Effector memory CD8-positive, alpha-beta T cell (primary cell): ENCODE measurements around the gene AOAH.
A peak's percentile ranks its signal among the peaks of the same experiment; 100 is the strongest.
"Not testable (repeated sequence)": the region's sequence is repeated elsewhere in the genome, so short reads cannot be mapped to it uniquely, and the experiment has no call there.

Experiments used
- ATAC-seq: fragments of 150-1000 bp; cut with Tn5 transposase; replicated peaks from 2 replicates; pipeline ENCODE4 v1.10.0; 2021; ENCODE audit warnings: mild to moderate bottlenecking, moderate library complexity
- DNase-seq, 3 experiments: peaks; one replicate each; pipeline ENCODE4 v3.0.0; 2021
- H3K27ac Mint-ChIP-seq, 2 donors: one replicate each; pipeline ENCODE4 v1.8.0; 2022; ENCODE audit warnings: mild to moderate bottlenecking in 2 of 2, mixed read lengths in 2 of 2, moderate library complexity in 2 of 2
- H3K27me3 Mint-ChIP-seq, 2 donors: one replicate each; pipeline ENCODE4 v1.8.0; 2022; ENCODE audit warnings: mixed read lengths in 2 of 2
- H3K36me3 Mint-ChIP-seq: one replicate; pipeline ENCODE4 v1.8.0; 2022; ENCODE audit warnings: mild to moderate bottlenecking, moderate library complexity, mixed read lengths; ENCODE audit not compliant: insufficient read depth
- H3K4me1 Mint-ChIP-seq, 2 donors: one replicate each; pipeline ENCODE4 v1.8.0; 2022; ENCODE audit warnings: low read depth in 2 of 2, mixed read lengths in 2 of 2
- H3K4me3 Mint-ChIP-seq, 2 donors: one replicate each; pipeline ENCODE4 v1.8.0; 2022; ENCODE audit warnings: mild to moderate bottlenecking in 2 of 2, mixed read lengths in 2 of 2, moderate library complexity in 2 of 2
- H3K9me3 Mint-ChIP-seq, 2 donors: one replicate each; pipeline ENCODE4 v1.8.0; 2022; ENCODE audit warnings: mixed read lengths in 2 of 2

AOAH gene

GRCh38 chr7:36657036-36657660, 67.1 kb downstream of the AOAH start:
- Mint-ChIP-seq H3K4me1 (peaks cover 23 to 82% of the 10 kb centered on the region in 2 donors), H3K9me3 (no peaks in the 10 kb centered on the region), H3K36me3 (peaks cover 12% of the 10 kb centered on the region), H3K27ac (peak overlapping the region; percentile 82 to 89), H3K4me3 (peak overlapping the region; percentile 7 to 65), H3K27me3 (no peaks in the 10 kb centered on the region)
- ATAC-seq (peak; percentile 55), DNase-seq (no peak)

DNA sequence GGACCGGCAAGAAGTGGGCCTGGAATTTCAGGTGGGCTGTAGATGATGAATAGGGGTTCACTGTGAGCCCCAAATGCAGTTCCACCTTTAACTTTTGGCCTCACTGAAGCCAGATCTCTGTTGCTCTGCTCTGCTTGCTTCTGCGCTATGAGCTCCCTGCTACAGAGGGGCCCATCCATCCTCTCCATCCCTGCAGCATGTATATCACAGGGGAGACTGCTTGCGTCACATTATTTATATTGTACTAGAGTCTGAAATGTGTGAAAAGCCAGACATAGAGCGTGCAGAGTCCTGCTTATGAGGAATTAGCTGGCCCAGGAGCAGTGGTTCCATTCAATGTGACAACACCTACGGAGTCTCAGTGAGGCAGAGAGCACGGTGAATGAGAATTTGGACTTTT, 69.9 kb downstream of the AOAH start:
- Mint-ChIP-seq H3K36me3 (peaks cover 21% of the 10 kb centered on the region), H3K27ac (peak overlapping the region; percentile 66 to 89), H3K9me3 (peaks cover 0 to 2% of the 10 kb centered on the region in 2 donors), H3K4me3 (no peak overlapping the region), H3K4me1 (peaks cover 31 to 87% of the 10 kb centered on the region in 2 donors), H3K27me3 (no peaks in the 10 kb centered on the region)
- ATAC-seq (no peak), DNase-seq (no peak)

DNA sequence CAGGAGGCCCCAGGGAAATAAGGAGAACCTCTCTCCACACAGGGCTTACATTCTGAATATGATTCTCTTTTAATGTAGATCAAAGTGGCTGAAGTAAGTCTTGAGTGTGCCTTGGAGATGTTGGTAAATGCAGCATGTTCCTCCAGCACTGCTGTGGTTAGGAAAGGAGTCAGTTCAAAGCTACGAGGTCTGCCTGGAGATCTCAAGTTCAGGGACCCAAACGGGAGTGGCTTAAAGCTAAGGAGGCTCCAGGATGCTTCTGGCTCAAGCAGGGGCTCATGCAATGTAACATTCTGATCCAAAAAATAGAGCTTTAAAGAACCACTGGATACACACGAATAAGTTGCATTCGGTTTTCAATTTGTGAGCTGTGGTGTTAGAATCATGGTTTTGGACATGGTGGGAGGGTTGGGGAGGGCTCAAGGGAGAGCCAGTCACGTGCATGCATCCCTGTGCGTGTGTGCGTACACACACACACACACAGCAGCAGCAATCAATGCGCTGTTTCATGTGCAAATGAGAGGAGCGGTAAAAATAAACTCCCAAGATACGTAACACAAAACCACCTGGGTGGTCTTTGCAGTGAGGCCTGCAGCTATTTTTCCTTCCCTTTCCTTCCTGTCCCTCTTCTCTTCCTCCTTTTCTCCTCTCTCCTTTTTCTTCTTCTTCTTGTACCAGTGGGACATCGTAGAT, 70.5 kb downstream of the AOAH start:
- Mint-ChIP-seq H3K36me3 (peaks cover 21% of the 10 kb centered on the region), H3K4me3 (peak overlapping the region in 1 of 2 donors; percentile 14), H3K27me3 (no peaks in the 10 kb centered on the region), H3K9me3 (peaks cover 0 to 2% of the 10 kb centered on the region in 2 donors), H3K27ac (peak overlapping the region; percentile 66 to 78), H3K4me1 (peaks cover 30 to 80% of the 10 kb centered on the region in 2 donors)
- no peak for ATAC-seq
- no peak for DNase-seq

DNA sequence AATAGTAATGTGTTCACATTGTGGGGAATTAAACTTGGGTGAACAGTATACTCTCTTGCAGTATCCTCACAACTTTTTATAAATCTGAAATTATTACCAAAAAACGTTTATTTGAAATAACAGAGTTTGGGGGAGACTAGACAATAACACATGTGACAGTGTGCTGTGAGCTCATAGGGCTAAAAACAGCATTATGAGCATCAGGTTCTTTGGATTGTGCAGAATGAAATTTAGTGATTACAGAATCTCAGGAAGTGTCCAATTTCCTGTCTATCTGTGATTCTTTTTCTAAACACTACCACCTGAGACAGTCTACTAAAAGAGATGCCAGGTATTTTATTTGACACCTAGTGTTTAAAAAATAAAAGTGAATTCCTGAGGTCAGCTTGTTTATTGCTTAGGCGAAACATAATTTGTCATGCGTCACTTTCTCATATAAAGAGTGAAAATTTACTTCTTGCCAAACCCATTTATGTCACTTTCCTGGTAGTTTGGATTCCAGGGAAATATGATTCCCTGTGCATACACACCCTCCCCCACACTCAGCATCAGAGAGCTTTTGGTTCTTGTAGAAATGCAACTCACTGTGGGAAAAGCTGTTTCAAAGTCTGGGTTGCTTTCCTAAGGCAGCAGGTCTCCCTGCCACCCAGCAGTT, 71.2 kb downstream of the AOAH start:
- H3K4me1 Mint-ChIP-seq, result peaks cover 30 to 74% of the 10 kb centered on the region in 2 donors
- no peaks in the 10 kb centered on the region for H3K27me3 Mint-ChIP-seq
- H3K4me3 Mint-ChIP-seq, result peak overlapping the region in 1 of 2 donors; percentile 14
- H3K9me3 Mint-ChIP-seq, result peaks cover 0 to 2% of the 10 kb centered on the region in 2 donors
- DNase-seq (no peak), ATAC-seq (no peak)
- peak overlapping the region; percentile 66 to 78 for H3K27ac Mint-ChIP-seq
- peaks cover 21% of the 10 kb centered on the region for H3K36me3 Mint-ChIP-seq

- peak overlapping the region; percentile 5 to 78 for H3K27ac Mint-ChIP-seq
- peaks cover 28 to 70% of the 10 kb centered on the region in 2 donors for H3K4me1 Mint-ChIP-seq
- H3K9me3 Mint-ChIP-seq, result peaks cover 0 to 2% of the 10 kb centered on the region in 2 donors
- H3K4me3 Mint-ChIP-seq, result no peak overlapping the region
- ATAC-seq (no peak), DNase-seq (no peak)
- no peaks in the 10 kb centered on the region for H3K27me3 Mint-ChIP-seq
- peaks cover 21% of the 10 kb centered on the region for H3K36me3 Mint-ChIP-seq
These were observed 71.9 kb downstream of the AOAH start for GRCh38 chr7:36652431-36652830.

- H3K27me3 Mint-ChIP-seq, result no peaks in the 10 kb centered on the region
- H3K9me3 Mint-ChIP-seq, result peaks cover 0 to 2% of the 10 kb centered on the region in 2 donors
- no peak overlapping the region for H3K4me3 Mint-ChIP-seq
- peak overlapping the region; percentile 24 to 78 for H3K27ac Mint-ChIP-seq
- ATAC-seq (no peak), DNase-seq (no peak)
- peaks cover 24 to 74% of the 10 kb centered on the region in 2 donors for H3K4me1 Mint-ChIP-seq
- peaks cover 21% of the 10 kb centered on the region for H3K36me3 Mint-ChIP-seq
These were observed 72.9 kb downstream of the AOAH start for GRCh38 chr7:36651404-36651803.

GRCh38 chr7:36650766-36651312, 73.5 kb downstream of the AOAH start:
- H3K36me3 Mint-ChIP-seq, result peaks cover 19% of the 10 kb centered on the region
- H3K4me3 Mint-ChIP-seq, result no peak overlapping the region
- H3K27ac Mint-ChIP-seq, result peak overlapping the region; percentile 24 to 78
- peaks cover 0 to 2% of the 10 kb centered on the region in 2 donors for H3K9me3 Mint-ChIP-seq
- peaks cover 22 to 74% of the 10 kb centered on the region in 2 donors for H3K4me1 Mint-ChIP-seq
- no peaks in the 10 kb centered on the region for H3K27me3 Mint-ChIP-seq
- DNase-seq (no peak), ATAC-seq (no peak)

GRCh38 chr7:36650320-36650719, 74.0 kb downstream of the AOAH start:
- peaks cover 0 to 2% of the 10 kb centered on the region in 2 donors for H3K9me3 Mint-ChIP-seq
- no peaks in the 10 kb centered on the region for H3K27me3 Mint-ChIP-seq
- DNase-seq, result no peak
- peaks cover 16% of the 10 kb centered on the region for H3K36me3 Mint-ChIP-seq
- H3K4me3 Mint-ChIP-seq, result no peak overlapping the region
- no peak for ATAC-seq
- H3K27ac Mint-ChIP-seq, result peak overlapping the region; percentile 24 to 78
- peaks cover 21 to 74% of the 10 kb centered on the region in 2 donors for H3K4me1 Mint-ChIP-seq

GRCh38 chr7:36649319-36649718, 75.0 kb downstream of the AOAH start:
- peaks cover 20 to 74% of the 10 kb centered on the region in 2 donors for H3K4me1 Mint-ChIP-seq

GRCh38 chr7:36648441-36648840, 75.9 kb downstream of the AOAH start:
- peaks cover 0 to 2% of the 10 kb centered on the region in 2 donors for H3K9me3 Mint-ChIP-seq
- H3K4me3 Mint-ChIP-seq, result no peak overlapping the region
- DNase-seq (no peak), ATAC-seq (no peak)
- peaks cover 15 to 76% of the 10 kb centered on the region in 2 donors for H3K4me1 Mint-ChIP-seq
- peaks cover 16% of the 10 kb centered on the region for H3K36me3 Mint-ChIP-seq
- H3K27ac Mint-ChIP-seq, result peak overlapping the region; percentile 9 to 41
- no peaks in the 10 kb centered on the region for H3K27me3 Mint-ChIP-seq

More at GRCh38 chr7:36649319-36649718, 75.0 kb downstream of the AOAH start:
- not testable (repeated sequence) for DNase-seq, H3K4me3 Mint-ChIP-seq, H3K9me3 Mint-ChIP-seq, ATAC-seq, H3K27me3 Mint-ChIP-seq
- Mint-ChIP-seq H3K27ac (peak overlapping the region in 1 of 2 donors; percentile 90), H3K36me3 (peaks cover 16% of the 10 kb centered on the region)

- H3K27ac Mint-ChIP-seq, result peak overlapping the region; percentile 84 to 91
- H3K4me3 Mint-ChIP-seq, result peak overlapping the region in 1 of 2 donors; percentile 53
- H3K9me3 Mint-ChIP-seq, result peaks cover 0 to 2% of the 10 kb centered on the region in 2 donors
- ATAC-seq (no peak), DNase-seq (no peak)
- peaks cover 6% of the 10 kb centered on the region for H3K36me3 Mint-ChIP-seq
- H3K27me3 Mint-ChIP-seq, result no peaks in the 10 kb centered on the region
- H3K4me1 Mint-ChIP-seq, result peaks cover 29 to 79% of the 10 kb centered on the region in 2 donors
These were observed 79.5 kb downstream of the AOAH start for GRCh38 chr7:36644625-36645422.

- Mint-ChIP-seq H3K36me3 (peaks cover 8% of the 10 kb centered on the region), H3K4me1 (peaks cover 48 to 96% of the 10 kb centered on the region in 2 donors), H3K9me3 (no peaks in the 10 kb centered on the region), H3K27me3 (no peaks in the 10 kb centered on the region), H3K4me3 (no peak overlapping the region), H3K27ac (peak overlapping the region; percentile 91 to 94)
- no peak for DNase-seq
- no peak for ATAC-seq
These were observed 81.9 kb downstream of the AOAH start for GRCh38 chr7:36642414-36642813.

GRCh38 chr7:36642010-36642409, 82.3 kb downstream of the AOAH start:
- no peak for DNase-seq
- Mint-ChIP-seq H3K9me3 (no peaks in the 10 kb centered on the region), H3K27me3 (no peaks in the 10 kb centered on the region), H3K4me1 (peaks cover 49 to 96% of the 10 kb centered on the region in 2 donors), H3K4me3 (no peak overlapping the region), H3K36me3 (peaks cover 12% of the 10 kb centered on the region), H3K27ac (peak overlapping the region; percentile 91 to 94)
- ATAC-seq, result no peak
